ACC112 (cell line): ENCODE results near the gene PTPRM.

Experiments used
- H2AFZ ChIP-seq: fragments of 200-600 bp; sonication (generic); one replicate; pipeline ENCODE4 v1.6.0; 2017; ENCODE audit warnings: antibody characterized with exemption, low read length; ENCODE audit not compliant: unreplicated experiment
- H3K27ac ChIP-seq: fragments of 200-600 bp; sonication (generic); 2 replicates; pipeline ENCODE4 v1.5.1; 2014; ENCODE audit warnings: low read depth, mild to moderate bottlenecking, antibody characterized with exemption, low read length, moderate library complexity
- H3K27me3 ChIP-seq: fragments of 200-600 bp; sonication (generic); 2 replicates; pipeline ENCODE4 v1.6.1; 2014; ENCODE audit warnings: mild to moderate bottlenecking, antibody characterized with exemption, low read length, moderate library complexity, mixed read lengths; ENCODE audit not compliant: insufficient read depth
- H3K36me3 ChIP-seq: fragments of 200-600 bp; sonication (generic); 2 replicates; pipeline ENCODE4 v1.6.1; 2016; ENCODE audit warnings: mild to moderate bottlenecking, antibody characterized with exemption, low read length, moderate library complexity, mixed read lengths; ENCODE audit not compliant: insufficient read depth
- H3K4me1 ChIP-seq: fragments of 200-600 bp; sonication (generic); one replicate; pipeline ENCODE4 v1.6.1; 2016; ENCODE audit warnings: low read length, mixed read lengths; ENCODE audit not compliant: insufficient read depth, unreplicated experiment, control insufficient read depth
- H3K4me3 ChIP-seq: fragments of 200-600 bp; sonication (generic); 2 replicates; pipeline ENCODE4 v1.5.1; 2014; ENCODE audit warnings: mild to moderate bottlenecking, low read depth, low read length
- H3K79me2 ChIP-seq: fragments of 200-600 bp; sonication (generic); one replicate; pipeline ENCODE4 v1.6.0; 2016; ENCODE audit warnings: low read length; ENCODE audit not compliant: control insufficient read depth, unreplicated experiment, insufficient read depth

PTPRM gene

GRCh38 chr18:8081267-8081666 is 514.2 kb downstream of the PTPRM start:
- no peak overlapping the region for H3K27ac ChIP-seq
- H3K27me3 ChIP-seq: no peaks in the 10 kb centered on the region
- no peaks in the 10 kb centered on the region for H3K79me2 ChIP-seq
- no peaks in the 10 kb centered on the region for H3K36me3 ChIP-seq
- peaks cover 7% of the 10 kb centered on the region for H3K4me1 ChIP-seq
- H2AFZ ChIP-seq: no peak overlapping the region
- no peak overlapping the region for H3K4me3 ChIP-seq

- Histone ChIP-seq H3K4me1 (peaks cover 7% of the 10 kb centered on the region), H2AFZ (no peak overlapping the region), H3K79me2 (no peaks in the 10 kb centered on the region), H3K27me3 (no peaks in the 10 kb centered on the region), H3K27ac (no peak overlapping the region), H3K4me3 (no peak overlapping the region), H3K36me3 (no peaks in the 10 kb centered on the region)
These were observed 514.9 kb downstream of the PTPRM start for GRCh38 chr18:8081872-8082553.

GRCh38 chr18:8084160-8084559 is 517.0 kb downstream of the PTPRM start:
- peaks cover 7% of the 10 kb centered on the region for H3K4me1 ChIP-seq
- no peaks in the 10 kb centered on the region for H3K79me2 ChIP-seq
- H3K27me3 ChIP-seq: no peaks in the 10 kb centered on the region
- H3K4me3 ChIP-seq: no peak overlapping the region
- no peak overlapping the region for H2AFZ ChIP-seq
- no peak overlapping the region for H3K27ac ChIP-seq
- H3K36me3 ChIP-seq: no peaks in the 10 kb centered on the region

DNA sequence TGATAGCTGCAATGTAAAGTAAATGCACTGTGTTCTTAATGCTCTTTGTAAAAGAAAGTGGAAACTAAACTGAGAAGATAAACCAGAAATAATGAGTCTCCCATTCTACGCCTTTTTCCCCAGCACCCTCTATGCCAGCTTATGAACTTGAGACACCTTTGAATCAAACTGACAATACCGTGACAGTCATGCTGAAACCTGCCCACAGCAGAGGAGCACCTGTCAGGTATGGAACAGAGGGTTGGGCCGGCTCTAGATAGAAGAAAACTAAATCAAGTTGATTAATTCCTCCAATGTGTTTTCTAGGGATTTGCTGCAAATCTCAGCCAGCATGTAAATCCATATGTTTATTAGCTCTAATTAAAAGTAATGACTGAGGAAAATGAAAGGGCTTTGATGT is 521.5 kb downstream of the PTPRM start:
- no peaks in the 10 kb centered on the region for H3K79me2 ChIP-seq
- H3K4me1 ChIP-seq: peaks cover 7% of the 10 kb centered on the region
- H3K27me3 ChIP-seq: no peaks in the 10 kb centered on the region
- H3K36me3 ChIP-seq: no peaks in the 10 kb centered on the region
- no peak overlapping the region for H3K4me3 ChIP-seq
- H2AFZ ChIP-seq: no peak overlapping the region
- no peak overlapping the region for H3K27ac ChIP-seq

- H3K4me3 ChIP-seq: no peak overlapping the region
- no peaks in the 10 kb centered on the region for H3K4me1 ChIP-seq
- H3K27me3 ChIP-seq: no peaks in the 10 kb centered on the region
- no peak overlapping the region for H3K27ac ChIP-seq
- no peak overlapping the region for H2AFZ ChIP-seq
- no peaks in the 10 kb centered on the region for H3K36me3 ChIP-seq
- H3K79me2 ChIP-seq: no peaks in the 10 kb centered on the region
These were observed 523.9 kb downstream of the PTPRM start for GRCh38 chr18:8091035-8091434.

DNA sequence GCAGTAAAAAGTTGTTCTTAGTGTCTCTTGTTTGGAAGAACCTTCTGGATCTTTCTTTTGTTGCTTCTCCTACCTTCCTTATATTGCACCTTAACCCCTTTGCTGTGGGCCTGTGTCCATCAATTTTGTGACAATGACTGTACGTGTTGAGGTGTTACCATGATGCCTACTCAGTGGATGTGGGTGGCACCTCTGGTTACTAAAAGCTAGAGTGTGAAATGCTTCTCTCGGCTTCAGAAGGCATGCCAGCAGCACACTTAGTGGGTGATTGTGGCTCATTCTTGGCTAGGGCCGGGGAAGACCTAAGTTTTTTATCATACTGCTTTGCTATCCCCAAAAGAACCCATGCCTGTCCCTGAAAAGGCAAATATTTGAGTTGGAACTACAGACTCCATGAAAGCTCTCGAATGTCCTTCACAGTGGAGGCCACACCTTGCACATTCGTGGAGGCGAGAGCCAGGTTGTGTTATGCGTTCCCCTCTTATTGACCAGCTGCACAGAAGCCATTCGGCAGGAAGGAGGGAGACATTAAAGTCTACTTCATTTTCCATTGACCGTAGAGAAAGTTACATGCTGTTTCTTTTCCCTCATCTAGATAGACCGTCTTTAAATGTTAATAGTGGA is 528.9 kb downstream of the PTPRM start:
- H2AFZ ChIP-seq: no peak overlapping the region
- no peak overlapping the region for H3K4me3 ChIP-seq
- no peaks in the 10 kb centered on the region for H3K27me3 ChIP-seq
- H3K27ac ChIP-seq: no peak overlapping the region
- no peaks in the 10 kb centered on the region for H3K4me1 ChIP-seq
- H3K36me3 ChIP-seq: no peaks in the 10 kb centered on the region
- no peaks in the 10 kb centered on the region for H3K79me2 ChIP-seq

DNA sequence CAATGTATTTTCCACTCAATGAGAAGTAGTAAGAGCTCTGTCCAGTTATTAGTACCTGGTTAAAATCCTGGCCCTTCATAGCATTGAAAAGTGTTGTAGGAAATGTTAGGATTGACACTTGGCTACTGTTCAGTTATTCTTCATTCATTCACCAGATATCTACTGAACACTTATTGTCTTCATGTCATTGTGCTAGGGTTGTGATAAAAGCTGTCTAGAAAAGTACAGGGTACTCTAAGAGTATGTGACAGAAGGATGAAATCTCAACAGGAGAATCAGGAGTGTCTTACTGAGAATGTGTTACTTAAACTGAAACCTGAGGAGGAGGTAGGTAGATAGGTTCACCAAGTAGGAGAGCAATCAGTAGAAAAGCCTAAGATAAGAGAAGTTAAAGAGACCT is 530.3 kb downstream of the PTPRM start:
- Histone ChIP-seq H2AFZ (no peak overlapping the region), H3K36me3 (peaks cover 2% of the 10 kb centered on the region), H3K79me2 (no peaks in the 10 kb centered on the region), H3K4me3 (no peak overlapping the region), H3K27me3 (no peaks in the 10 kb centered on the region), H3K27ac (no peak overlapping the region), H3K4me1 (no peaks in the 10 kb centered on the region)

- H2AFZ ChIP-seq: no peak overlapping the region
- H3K79me2 ChIP-seq: no peaks in the 10 kb centered on the region
- H3K4me3 ChIP-seq: no peak overlapping the region
- H3K27ac ChIP-seq: no peak overlapping the region
- no peaks in the 10 kb centered on the region for H3K4me1 ChIP-seq
- H3K27me3 ChIP-seq: no peaks in the 10 kb centered on the region
- H3K36me3 ChIP-seq: peaks cover 6% of the 10 kb centered on the region
These were observed 530.8 kb downstream of the PTPRM start for GRCh38 chr18:8097927-8098326.

- H3K4me3 ChIP-seq: no peak overlapping the region
- H2AFZ ChIP-seq: no peak overlapping the region
- no peaks in the 10 kb centered on the region for H3K4me1 ChIP-seq
- peaks cover 11% of the 10 kb centered on the region for H3K36me3 ChIP-seq
- H3K79me2 ChIP-seq: no peaks in the 10 kb centered on the region
- H3K27ac ChIP-seq: no peak overlapping the region
- no peaks in the 10 kb centered on the region for H3K27me3 ChIP-seq
These were observed 539.5 kb downstream of the PTPRM start for GRCh38 chr18:8106603-8107002.

DNA sequence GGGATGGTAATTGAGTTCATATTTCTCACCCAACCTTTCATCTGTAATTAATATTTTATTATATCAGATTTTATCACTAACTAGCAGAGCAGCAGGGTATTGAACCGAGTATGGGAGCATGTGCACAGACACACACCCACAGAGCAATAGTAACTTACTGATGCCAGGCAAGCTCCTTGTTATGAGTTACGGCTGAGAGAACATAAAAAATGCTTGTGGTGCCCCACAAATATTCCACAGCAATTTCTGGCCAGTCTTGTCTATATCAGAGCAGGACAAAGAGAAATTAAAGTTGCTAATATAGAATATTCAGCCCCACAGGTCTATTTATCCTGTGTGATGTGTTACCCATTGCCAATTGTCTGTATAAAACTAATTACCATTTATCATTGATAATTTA is 540.3 kb downstream of the PTPRM start:
- Histone ChIP-seq H2AFZ (no peak overlapping the region), H3K4me3 (no peak overlapping the region), H3K27ac (no peak overlapping the region), H3K4me1 (no peaks in the 10 kb centered on the region), H3K27me3 (no peaks in the 10 kb centered on the region), H3K36me3 (peaks cover 9% of the 10 kb centered on the region), H3K79me2 (no peaks in the 10 kb centered on the region)

- H3K27me3 ChIP-seq: no peaks in the 10 kb centered on the region
- H3K27ac ChIP-seq: no peak overlapping the region
- no peak overlapping the region for H3K4me3 ChIP-seq
- H3K36me3 ChIP-seq: no peaks in the 10 kb centered on the region
- H2AFZ ChIP-seq: no peak overlapping the region
- H3K4me1 ChIP-seq: peaks cover 34% of the 10 kb centered on the region
- no peaks in the 10 kb centered on the region for H3K79me2 ChIP-seq
These were observed 547.4 kb downstream of the PTPRM start for GRCh38 chr18:8114480-8114879.
